HUES6 (cell line): ENCODE measurements around the gene SYCE3.
A peak's percentile ranks its signal among the peaks of the same experiment; 100 is the strongest.
"Not testable (repeated sequence)": the region's sequence is repeated elsewhere in the genome, so short reads cannot be mapped to it uniquely, and the experiment has no call there.

Experiments used
- H3K27ac ChIP-seq: 2 replicates; pipeline ENCODE4 v1.7.0; 2013; ENCODE audit warnings: low read depth, mild to moderate bottlenecking, low read length, inconsistent platforms
- H3K27me3 ChIP-seq: 2 replicates; pipeline ENCODE4 v1.6.1; 2013; ENCODE audit warnings: low read length; ENCODE audit not compliant: control insufficient read depth, insufficient read depth
- H3K36me3 ChIP-seq: 2 replicates; pipeline ENCODE4 v1.6.1; 2013; ENCODE audit warnings: low read length; ENCODE audit not compliant: control insufficient read depth, insufficient read depth
- H3K4me1 ChIP-seq: 2 replicates; pipeline ENCODE4 v1.6.1; 2013; ENCODE audit warnings: low read length; ENCODE audit not compliant: control insufficient read depth, insufficient read depth
- H3K4me3 ChIP-seq: 2 replicates; pipeline ENCODE4 v1.5.1; 2013; ENCODE audit warnings: low read depth, low read length
- H3K9ac ChIP-seq: one replicate; pipeline ENCODE4 v1.6.1; 2013; ENCODE audit warnings: mild to moderate bottlenecking, low read length
- H3K9me3 ChIP-seq: 2 replicates; pipeline ENCODE4 v1.6.1; 2013; ENCODE audit warnings: low read depth, low read length; ENCODE audit not compliant: control insufficient read depth, insufficient read depth

Gene SYCE3

GRCh38 chr22:50546326-50547262 is 16.1 kb downstream of the SYCE3 start:
- no peaks in the 10 kb centered on the region for H3K36me3 ChIP-seq
- H3K4me3 ChIP-seq, result no peak overlapping the region
- peaks cover 22% of the 10 kb centered on the region for H3K27me3 ChIP-seq
- H3K9me3 ChIP-seq, result no peaks in the 10 kb centered on the region
- H3K4me1 ChIP-seq, result no peaks in the 10 kb centered on the region
- H3K27ac ChIP-seq, result no peak overlapping the region
- no peak overlapping the region for H3K9ac ChIP-seq

- Histone ChIP-seq H3K27ac (no peak within 1 kb of the TSS), H3K4me1 (no peaks in the 10 kb centered on the region), H3K27me3 (peaks cover 22% of the 10 kb centered on the region), H3K4me3 (no peak within 1 kb of the TSS), H3K36me3 (no peaks in the 10 kb centered on the region), H3K9me3 (no peaks in the 10 kb centered on the region), H3K9ac (no peak within 1 kb of the TSS)
Measured at GRCh38 chr22:50545522-50546325, 17.0 kb downstream of the SYCE3 start, which contains the start of gene KLHDC7B. TSS of gene KLHDC7B (plus strand) at chr22:50545899. CDS start at chr22:50546244, 345 bp downstream.

GRCh38 chr22:50544746-50545253 is 17.9 kb downstream of the SYCE3 start:
- H3K9me3 ChIP-seq, result no peaks in the 10 kb centered on the region
- no peak overlapping the region for H3K27ac ChIP-seq
- H3K36me3 ChIP-seq, result no peaks in the 10 kb centered on the region
- no peak overlapping the region for H3K4me3 ChIP-seq
- H3K27me3 ChIP-seq, result peaks cover 22% of the 10 kb centered on the region
- H3K9ac ChIP-seq, result no peak overlapping the region
- no peaks in the 10 kb centered on the region for H3K4me1 ChIP-seq

GRCh38 chr22:50544078-50544745 is 18.5 kb downstream of the SYCE3 start:
- H3K4me1 ChIP-seq, result no peaks in the 10 kb centered on the region
- H3K4me3 ChIP-seq, result peak overlapping the region; percentile 49
- no peaks in the 10 kb centered on the region for H3K36me3 ChIP-seq
- H3K27me3 ChIP-seq, result peaks cover 22% of the 10 kb centered on the region
- H3K9ac ChIP-seq, result no peak overlapping the region
- H3K27ac ChIP-seq, result no peak overlapping the region
- no peaks in the 10 kb centered on the region for H3K9me3 ChIP-seq

GRCh38 chr22:50542416-50542927 is 20.2 kb downstream of the SYCE3 start:
- no peak overlapping the region for H3K27ac ChIP-seq
- H3K9ac ChIP-seq, result no peak overlapping the region
- peaks cover 22% of the 10 kb centered on the region for H3K27me3 ChIP-seq
- H3K4me1 ChIP-seq, result no peaks in the 10 kb centered on the region
- H3K9me3 ChIP-seq, result no peaks in the 10 kb centered on the region
- no peaks in the 10 kb centered on the region for H3K36me3 ChIP-seq
- no peak overlapping the region for H3K4me3 ChIP-seq

- H3K4me3 ChIP-seq, H3K27ac ChIP-seq, H3K4me1 ChIP-seq, H3K9me3 ChIP-seq, H3K9ac ChIP-seq, H3K36me3 ChIP-seq: not testable (repeated sequence)
- peaks cover 22% of the 10 kb centered on the region for H3K27me3 ChIP-seq
Measured at GRCh38 chr22:50541667-50542026, 21.1 kb downstream of the SYCE3 start.

GRCh38 chr22:50540381-50540780 is 22.3 kb downstream of the SYCE3 start:
- Histone ChIP-seq H3K4me3 (no peak overlapping the region), H3K27ac (no peak overlapping the region)

GRCh38 chr22:50537765-50538164 is 25.0 kb downstream of the SYCE3 start:
- Histone ChIP-seq H3K4me1 (peaks cover 8% of the 10 kb centered on the region; the same call in 1 of the 2 replicates), H3K36me3 (no peaks in the 10 kb centered on the region), H3K27ac (no peak overlapping the region), H3K4me3 (no peak overlapping the region), H3K9me3 (no peaks in the 10 kb centered on the region), H3K27me3 (peaks cover 14% of the 10 kb centered on the region), H3K9ac (no peak overlapping the region)

More at GRCh38 chr22:50540381-50540780, 22.3 kb downstream of the SYCE3 start:
- no peaks in the 10 kb centered on the region for H3K9me3 ChIP-seq
- no peaks in the 10 kb centered on the region for H3K36me3 ChIP-seq
- no peak overlapping the region for H3K9ac ChIP-seq
- H3K27me3 ChIP-seq, result peaks cover 12% of the 10 kb centered on the region
- no peaks in the 10 kb centered on the region for H3K4me1 ChIP-seq

- no peaks in the 10 kb centered on the region for H3K9me3 ChIP-seq
- H3K27me3 ChIP-seq, result peaks cover 30% of the 10 kb centered on the region
- no peaks in the 10 kb centered on the region for H3K36me3 ChIP-seq
- H3K4me3 ChIP-seq, result no peak overlapping the region
- H3K4me1 ChIP-seq, result peaks cover 10% of the 10 kb centered on the region
- no peak overlapping the region for H3K27ac ChIP-seq
- no peak overlapping the region for H3K9ac ChIP-seq
Measured at GRCh38 chr22:50536226-50536625, 26.5 kb downstream of the SYCE3 start.

- Histone ChIP-seq H3K9me3 (no peaks in the 10 kb centered on the region), H3K4me3 (no peak overlapping the region), H3K27ac (no peak overlapping the region), H3K9ac (no peak overlapping the region), H3K27me3 (peaks cover 41% of the 10 kb centered on the region), H3K36me3 (no peaks in the 10 kb centered on the region), H3K4me1 (peaks cover 13% of the 10 kb centered on the region)
Measured at GRCh38 chr22:50535113-50535512, 27.6 kb downstream of the SYCE3 start.
